Activated CD4-positive, alpha-beta T cell treated with anti-CD3 and anti-CD28 coated beads, Interleukin-2, amount 10 ng/mL, durations not matched to agents 7 days and 5 days (primary cell): ENCODE results near the gene KCTD15. TPM values are rescaled to one million over a fixed set of nuclear protein-coding genes. Genes with fewer than 3 reads are reported as not detected.

Experiments used
- CTCF ChIA-PET: fragments of 350-600 bp; sonication (Branson Sonifier 250); formaldehyde crosslinking; loops from one replicate; lab custom pipeline; 2021; ENCODE audit warnings: antibody characterized with exemption; lab: Charles Lee
- POLR2A ChIA-PET: fragments of 350-600 bp; sonication (Branson Sonifier 250); formaldehyde crosslinking; loops from one replicate; lab custom pipeline; 2021; ENCODE audit warnings: antibody characterized with exemption; lab: Charles Lee
- DNase-seq: peaks from one replicate; pipeline ENCODE4 v3.0.0-alpha.2; 2020
- H3K27ac Mint-ChIP-seq: one replicate; pipeline ENCODE4 v1.8.0; 2021; ENCODE audit warnings: mild to moderate bottlenecking, moderate library complexity, mixed read lengths
- H3K27me3 Mint-ChIP-seq: one replicate; pipeline ENCODE4 v1.8.0; 2021; ENCODE audit warnings: mixed read lengths
- H3K36me3 Mint-ChIP-seq: one replicate; pipeline ENCODE4 v1.8.0; 2021; ENCODE audit warnings: low read depth, mixed read lengths
- H3K4me1 Mint-ChIP-seq: one replicate; pipeline ENCODE4 v1.8.0; 2021; ENCODE audit warnings: mixed read lengths
- H3K4me3 Mint-ChIP-seq: one replicate; pipeline ENCODE4 v1.8.0; 2021; ENCODE audit warnings: mild to moderate bottlenecking, moderate library complexity, mixed read lengths
- H3K9me3 Mint-ChIP-seq: one replicate; pipeline ENCODE4 v1.8.0; 2021; ENCODE audit warnings: mixed read lengths
- total RNA-seq, 2 experiments: library from RNA; stranded (reverse); gene quantifications; one replicate each; pipeline ENCODE4 v1.2.3, GENCODE V29; 2021

KCTD15 gene
- total RNA-seq, 2 experiments from 2014 or later = 1.6 to 2.5 TPM

GRCh38 chr19:33863436-33863835 is 66.8 kb downstream of the KCTD15 start:
- ChIA-PET CTCF (no interaction called here), POLR2A (no interaction called here)
- Mint-ChIP-seq H3K36me3 (no peaks in the 10 kb centered on the region), H3K27me3 (peaks cover 3% of the 10 kb centered on the region), H3K4me1 (no peaks in the 10 kb centered on the region), H3K9me3 (no peaks in the 10 kb centered on the region), H3K27ac (no peak overlapping the region), H3K4me3 (no peak overlapping the region)
- no peak for DNase-seq

DNA sequence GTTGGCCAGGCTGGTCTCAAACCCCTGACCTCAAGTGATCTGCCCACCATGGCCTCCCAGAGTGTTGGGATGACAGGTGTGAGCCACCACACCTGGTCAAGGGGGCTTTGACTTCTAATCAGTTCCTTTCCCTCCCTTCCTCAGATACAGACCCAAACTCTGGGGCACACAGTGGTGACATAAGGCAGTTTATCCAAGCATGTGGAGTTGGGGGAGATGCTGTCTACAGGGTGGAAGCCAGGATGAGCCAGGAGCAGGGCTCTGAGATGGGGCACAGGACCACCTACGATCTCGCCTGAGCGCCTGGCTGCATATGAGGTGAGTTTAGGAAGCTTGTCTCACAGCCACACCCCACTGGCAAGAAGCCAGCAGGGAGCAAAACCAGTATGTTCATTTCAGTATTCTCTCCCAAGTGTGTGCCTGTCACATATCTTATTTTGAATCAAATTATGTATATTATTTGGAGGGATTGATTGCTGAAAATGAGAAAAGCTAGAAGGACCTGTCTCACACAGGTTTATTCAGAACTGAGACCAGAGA is 67.7 kb downstream of the KCTD15 start:
- H3K27me3 Mint-ChIP-seq = peaks cover 3% of the 10 kb centered on the region
- no peaks in the 10 kb centered on the region for H3K36me3 Mint-ChIP-seq
- H3K27ac Mint-ChIP-seq = no peak overlapping the region
- no peak for DNase-seq
- H3K4me1 Mint-ChIP-seq = no peaks in the 10 kb centered on the region
- CTCF ChIA-PET = no interaction called here
- H3K4me3 Mint-ChIP-seq = no peak overlapping the region
- POLR2A ChIA-PET = no interaction called here
- H3K9me3 Mint-ChIP-seq = no peaks in the 10 kb centered on the region

DNA sequence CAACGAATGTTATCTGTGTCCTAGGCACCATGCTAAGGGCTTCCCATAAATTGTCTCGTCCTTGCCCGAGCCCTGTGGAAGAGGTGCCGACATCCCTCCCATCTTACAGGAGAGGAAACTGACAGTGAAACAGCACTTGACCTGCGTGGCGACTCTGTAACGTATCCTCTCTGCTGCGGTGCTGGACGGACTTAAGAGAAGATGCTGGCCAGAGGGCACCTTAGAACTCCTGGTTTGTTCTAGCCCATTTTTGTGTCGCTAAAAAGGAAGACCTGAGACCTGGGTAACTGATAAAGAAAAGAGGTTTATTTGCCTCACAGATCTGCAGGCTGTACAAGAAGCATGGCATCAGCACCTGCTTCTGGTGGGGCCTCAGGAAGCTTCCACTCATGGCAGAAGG is 68.6 kb downstream of the KCTD15 start:
- Mint-ChIP-seq H3K27ac (no peak overlapping the region), H3K9me3 (no peaks in the 10 kb centered on the region), H3K36me3 (no peaks in the 10 kb centered on the region), H3K4me3 (no peak overlapping the region), H3K4me1 (no peaks in the 10 kb centered on the region), H3K27me3 (peaks cover 3% of the 10 kb centered on the region)
- ChIA-PET POLR2A (no interaction called here), CTCF (interaction anchor here (0.6 kb wide), 1 partner anchor 27 kb away, joined by 7 read pairs; no protein-coding TSS in a partner anchor)
- DNase-seq = no peak

Other genes with a start within 250 kb of the KCTD15 start
- gene CHST8, start 174.9 kb upstream of the KCTD15 start, total RNA-seq = not detected